ENCODE results near the gene RPS18. TPM values are rescaled to one million over a fixed set of nuclear protein-coding genes. Genes with fewer than 3 reads are reported as not detected.
"Not testable (repeated sequence)": the region's sequence is repeated elsewhere in the genome, so short reads cannot be mapped to it uniquely, and the experiment has no call there.

RPS18 gene
- total RNA-seq, 1 donor from 2014 or later = 3,296 TPM

GRCh38 chr6:33278810-33279209 lies 6.9 kb downstream of the RPS18 start:
- H3K27ac ChIP-seq = no peak overlapping the region
- H3K36me3 ChIP-seq = peaks cover 0 to 51% of the 10 kb centered on the region in 2 donors
- DNase-seq (ENCODE audit: extremely low spot score in 2 of 2) = no peak
- intact Hi-C loops (cut with DNase I) = loop anchor here (5.0 kb wide), 1 partner anchor 298 kb away; no protein-coding TSS in a partner anchor
- H3K27me3 ChIP-seq = no peaks in the 10 kb centered on the region
- no peak overlapping the region for H3K4me3 ChIP-seq
- no peak for TF ChIP-seq POLR2AphosphoS5 (IDR thresholded peaks at IDR 0.05; ENCODE audit: insufficient read depth in 1 of 2, low read depth in 1 of 2)
- TF ChIP-seq POLR2A (IDR thresholded peaks at IDR 0.05) = no peak
- no peak for TF ChIP-seq CTCF (IDR thresholded peaks at IDR 0.05)
- peaks cover 40% of the 10 kb centered on the region for H3K4me1 ChIP-seq
- no peaks in the 10 kb centered on the region for H3K9me3 ChIP-seq

- Histone ChIP-seq H3K27ac (no peak overlapping the region), H3K4me1 (peaks cover 36% of the 10 kb centered on the region), H3K27me3 (no peaks in the 10 kb centered on the region), H3K4me3 (no peak overlapping the region), H3K9me3 (no peaks in the 10 kb centered on the region), H3K36me3 (peaks cover 0 to 51% of the 10 kb centered on the region in 2 donors)
- TF ChIP-seq POLR2AphosphoS5 (IDR thresholded peaks at IDR 0.05; ENCODE audit: insufficient read depth in 1 of 2, low read depth in 1 of 2) (no peak), CTCF (IDR thresholded peaks at IDR 0.05) (no peak), POLR2A (IDR thresholded peaks at IDR 0.05) (no peak)
- no peak for DNase-seq (ENCODE audit: extremely low spot score in 2 of 2)
- intact Hi-C loops (cut with DNase I) = loop anchor here (5.0 kb wide), 1 partner anchor 298 kb away; no protein-coding TSS in a partner anchor
These were observed 7.4 kb downstream of the RPS18 start for GRCh38 chr6:33279257-33279695.

GRCh38 chr6:33279971-33280511 lies 8.2 kb downstream of the RPS18 start:
- no peak for DNase-seq (ENCODE audit: extremely low spot score in 2 of 2)
- TF ChIP-seq CTCF (IDR thresholded peaks at IDR 0.05) (no peak), POLR2AphosphoS5 (IDR thresholded peaks at IDR 0.05; ENCODE audit: insufficient read depth in 1 of 2, low read depth in 1 of 2) (no peak), POLR2A (IDR thresholded peaks at IDR 0.05) (no peak)
- intact Hi-C loops (cut with DNase I) = loop anchor here (5.0 kb wide), 1 partner anchor 297 kb away; no protein-coding TSS in a partner anchor
- Histone ChIP-seq H3K4me3 (no peak overlapping the region), H3K4me1 (peaks cover 28% of the 10 kb centered on the region), H3K9me3 (no peaks in the 10 kb centered on the region), H3K27me3 (no peaks in the 10 kb centered on the region), H3K36me3 (peaks cover 0 to 54% of the 10 kb centered on the region in 2 donors), H3K27ac (no peak overlapping the region)

GRCh38 chr6:33280539-33280938 lies 8.7 kb downstream of the RPS18 start:
- TF ChIP-seq POLR2A (IDR thresholded peaks at IDR 0.05) (no peak), CTCF (IDR thresholded peaks at IDR 0.05) (no peak), POLR2AphosphoS5 (IDR thresholded peaks at IDR 0.05; ENCODE audit: insufficient read depth in 1 of 2, low read depth in 1 of 2) (no peak)
- no peaks in the 10 kb centered on the region for H3K27me3 ChIP-seq
- H3K4me3 ChIP-seq = no peak overlapping the region
- no peak for DNase-seq (ENCODE audit: extremely low spot score in 2 of 2)
- no peaks in the 10 kb centered on the region for H3K9me3 ChIP-seq
- peaks cover 23% of the 10 kb centered on the region for H3K4me1 ChIP-seq
- H3K27ac ChIP-seq = no peak overlapping the region
- H3K36me3 ChIP-seq = peaks cover 0 to 49% of the 10 kb centered on the region in 2 donors
- intact Hi-C loops (cut with DNase I) = no loop called here

GRCh38 chr6:33285214-33285613 lies 13.3 kb downstream of the RPS18 start:
- H3K36me3 ChIP-seq = peaks cover 0 to 32% of the 10 kb centered on the region in 2 donors

More at GRCh38 chr6:33285214-33285613, 13.3 kb downstream of the RPS18 start:
- peaks cover 20% of the 10 kb centered on the region for H3K4me1 ChIP-seq
- intact Hi-C loops (cut with DNase I); H3K9me3 ChIP-seq; H3K27me3 ChIP-seq; H3K27ac ChIP-seq; H3K4me3 ChIP-seq; DNase-seq (ENCODE audit: extremely low spot score in 2 of 2): not testable (repeated sequence)

All from vagina (tissue), 2 donors.